ENCODE results near the gene GNAQ.

DNA sequence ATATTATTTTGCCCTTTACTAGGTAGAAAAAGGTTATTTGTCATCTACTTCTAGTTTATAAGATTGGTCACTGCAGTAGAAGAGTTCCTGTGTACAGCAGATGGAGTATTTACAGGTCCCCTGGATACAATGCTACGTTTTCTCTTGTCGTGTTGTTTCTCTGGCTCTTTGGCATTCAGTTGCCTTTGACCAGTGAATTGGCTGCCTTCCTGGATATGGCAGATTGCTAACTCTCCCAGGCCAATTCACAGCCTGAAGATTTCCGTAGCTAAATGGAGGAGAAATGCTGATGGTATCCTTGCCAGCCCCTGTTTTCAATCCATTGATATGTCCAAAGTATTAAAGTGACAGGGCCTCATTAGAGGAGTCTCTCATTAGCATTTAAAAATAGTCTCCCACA, 32.5 kb upstream of the GNAQ start:
- TF ChIP-seq POLR2A (IDR thresholded peaks at IDR 0.05; ENCODE audit: borderline replicate concordance, extremely low read depth, insufficient read depth, insufficient read length) (no peak), CEBPB (IDR thresholded peaks at IDR 0.05; ENCODE audit: low read depth) (no peak), RAD21 (IDR thresholded peaks at IDR 0.05; ENCODE audit: low read depth) (no peak), POLR2AphosphoS5 (IDR thresholded peaks at IDR 0.05; ENCODE audit: low read depth, low read length) (no peak), TCF7L2 (IDR thresholded peaks at IDR 0.05; ENCODE audit: borderline replicate concordance, extremely low read depth, insufficient read depth, insufficient read length) (no peak), EZH2phosphoT487 (IDR thresholded peaks at IDR 0.05; ENCODE audit: borderline replicate concordance) (no peak), EGR1 (IDR thresholded peaks at IDR 0.05; ENCODE audit: low read depth) (no peak), JUND (IDR thresholded peaks at IDR 0.05) (no peak), EZH2 (IDR thresholded peaks at IDR 0.05) (no peak), YY1 (IDR thresholded peaks at IDR 0.05; ENCODE audit: extremely low read depth, insufficient replicate concordance, low read depth, low read length) (no peak)
- TF ChIP-seq, protein P1, sequence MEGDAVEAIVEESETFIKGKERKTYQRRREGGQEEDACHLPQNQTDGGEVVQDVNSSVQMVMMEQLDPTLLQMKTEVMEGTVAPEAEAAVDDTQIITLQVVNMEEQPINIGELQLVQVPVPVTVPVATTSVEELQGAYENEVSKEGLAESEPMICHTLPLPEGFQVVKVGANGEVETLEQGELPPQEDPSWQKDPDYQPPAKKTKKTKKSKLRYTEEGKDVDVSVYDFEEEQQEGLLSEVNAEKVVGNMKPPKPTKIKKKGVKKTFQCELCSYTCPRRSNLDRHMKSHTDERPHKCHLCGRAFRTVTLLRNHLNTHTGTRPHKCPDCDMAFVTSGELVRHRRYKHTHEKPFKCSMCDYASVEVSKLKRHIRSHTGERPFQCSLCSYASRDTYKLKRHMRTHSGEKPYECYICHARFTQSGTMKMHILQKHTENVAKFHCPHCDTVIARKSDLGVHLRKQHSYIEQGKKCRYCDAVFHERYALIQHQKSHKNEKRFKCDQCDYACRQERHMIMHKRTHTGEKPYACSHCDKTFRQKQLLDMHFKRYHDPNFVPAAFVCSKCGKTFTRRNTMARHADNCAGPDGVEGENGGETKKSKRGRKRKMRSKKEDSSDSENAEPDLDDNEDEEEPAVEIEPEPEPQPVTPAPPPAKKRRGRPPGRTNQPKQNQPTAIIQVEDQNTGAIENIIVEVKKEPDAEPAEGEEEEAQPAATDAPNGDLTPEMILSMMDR (IDR thresholded peaks at IDR 0.05 in 2 of 3, conservative IDR thresholded peaks at IDR 0.05 in 1 of 3; ENCODE audit: borderline replicate concordance in 1 of 3, insufficient read depth in 1 of 3, low read depth in 2 of 3, low read length in 2 of 3), result no peak
- TF ChIP-seq, protein P2, sequence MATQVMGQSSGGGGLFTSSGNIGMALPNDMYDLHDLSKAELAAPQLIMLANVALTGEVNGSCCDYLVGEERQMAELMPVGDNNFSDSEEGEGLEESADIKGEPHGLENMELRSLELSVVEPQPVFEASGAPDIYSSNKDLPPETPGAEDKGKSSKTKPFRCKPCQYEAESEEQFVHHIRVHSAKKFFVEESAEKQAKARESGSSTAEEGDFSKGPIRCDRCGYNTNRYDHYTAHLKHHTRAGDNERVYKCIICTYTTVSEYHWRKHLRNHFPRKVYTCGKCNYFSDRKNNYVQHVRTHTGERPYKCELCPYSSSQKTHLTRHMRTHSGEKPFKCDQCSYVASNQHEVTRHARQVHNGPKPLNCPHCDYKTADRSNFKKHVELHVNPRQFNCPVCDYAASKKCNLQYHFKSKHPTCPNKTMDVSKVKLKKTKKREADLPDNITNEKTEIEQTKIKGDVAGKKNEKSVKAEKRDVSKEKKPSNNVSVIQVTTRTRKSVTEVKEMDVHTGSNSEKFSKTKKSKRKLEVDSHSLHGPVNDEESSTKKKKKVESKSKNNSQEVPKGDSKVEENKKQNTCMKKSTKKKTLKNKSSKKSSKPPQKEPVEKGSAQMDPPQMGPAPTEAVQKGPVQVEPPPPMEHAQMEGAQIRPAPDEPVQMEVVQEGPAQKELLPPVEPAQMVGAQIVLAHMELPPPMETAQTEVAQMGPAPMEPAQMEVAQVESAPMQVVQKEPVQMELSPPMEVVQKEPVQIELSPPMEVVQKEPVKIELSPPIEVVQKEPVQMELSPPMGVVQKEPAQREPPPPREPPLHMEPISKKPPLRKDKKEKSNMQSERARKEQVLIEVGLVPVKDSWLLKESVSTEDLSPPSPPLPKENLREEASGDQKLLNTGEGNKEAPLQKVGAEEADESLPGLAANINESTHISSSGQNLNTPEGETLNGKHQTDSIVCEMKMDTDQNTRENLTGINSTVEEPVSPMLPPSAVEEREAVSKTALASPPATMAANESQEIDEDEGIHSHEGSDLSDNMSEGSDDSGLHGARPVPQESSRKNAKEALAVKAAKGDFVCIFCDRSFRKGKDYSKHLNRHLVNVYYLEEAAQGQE (IDR thresholded peaks at IDR 0.05; ENCODE audit: low read depth), result no peak
- TF ChIP-seq, protein P3, sequence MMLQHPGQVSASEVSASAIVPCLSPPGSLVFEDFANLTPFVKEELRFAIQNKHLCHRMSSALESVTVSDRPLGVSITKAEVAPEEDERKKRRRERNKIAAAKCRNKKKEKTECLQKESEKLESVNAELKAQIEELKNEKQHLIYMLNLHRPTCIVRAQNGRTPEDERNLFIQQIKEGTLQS (IDR thresholded peaks at IDR 0.05), result no peak
- TF ChIP-seq, protein P4, sequence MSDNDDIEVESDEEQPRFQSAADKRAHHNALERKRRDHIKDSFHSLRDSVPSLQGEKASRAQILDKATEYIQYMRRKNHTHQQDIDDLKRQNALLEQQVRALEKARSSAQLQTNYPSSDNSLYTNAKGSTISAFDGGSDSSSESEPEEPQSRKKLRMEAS (IDR thresholded peaks at IDR 0.05), result no peak
